GM21619 (cell line): Measurements from ENCODE around the gene AP2B1.
"Not testable (repeated sequence)": the region's sequence is repeated elsewhere in the genome, so short reads cannot be mapped to it uniquely, and the experiment has no call there.

Experiments
- ATAC-seq: cut with Tn5 transposase; IDR thresholded peaks from one replicate; pipeline ENCODE4 v1.9.1; 2021; ENCODE audit not compliant: unreplicated experiment

The AP2B1 gene

GRCh38 chr17:35694906-35695305 lies 107.8 kb downstream of the AP2B1 start:
- ATAC-seq: no peak

GRCh38 chr17:35695613-35696012 lies 108.5 kb downstream of the AP2B1 start:
- no peak for ATAC-seq

GRCh38 chr17:35698800-35699199 lies 111.7 kb downstream of the AP2B1 start:
- ATAC-seq: no peak

- ATAC-seq: no peak
Measured at GRCh38 chr17:35700150-35700549, 113.0 kb downstream of the AP2B1 start.

- no peak for ATAC-seq
Measured at GRCh38 chr17:35701491-35701890, 114.4 kb downstream of the AP2B1 start.

- ATAC-seq: not testable (repeated sequence)
Measured at GRCh38 chr17:35703308-35703707, 116.2 kb downstream of the AP2B1 start.

GRCh38 chr17:35705230-35705629 lies 118.1 kb downstream of the AP2B1 start:
- no peak for ATAC-seq

GRCh38 chr17:35705705-35706104 lies 118.6 kb downstream of the AP2B1 start:
- no peak for ATAC-seq

GRCh38 chr17:35708149-35708548 lies 121.0 kb downstream of the AP2B1 start:
- ATAC-seq: no peak

- no peak for ATAC-seq
Measured at GRCh38 chr17:35708951-35709350, 121.8 kb downstream of the AP2B1 start.

- ATAC-seq: no peak
Measured at GRCh38 chr17:35709874-35710273, 122.8 kb downstream of the AP2B1 start.

- no peak for ATAC-seq
Measured at GRCh38 chr17:35710950-35711349, 123.8 kb downstream of the AP2B1 start.

GRCh38 chr17:35713069-35713728 lies 126.1 kb downstream of the AP2B1 start:
- no peak for ATAC-seq

GRCh38 chr17:35714988-35715387 lies 127.9 kb downstream of the AP2B1 start:
- no peak for ATAC-seq

- no peak for ATAC-seq
Measured at GRCh38 chr17:35715416-35715815, 128.3 kb downstream of the AP2B1 start.

- no peak for ATAC-seq
Measured at GRCh38 chr17:35716173-35716572, 129.1 kb downstream of the AP2B1 start.

- no peak for ATAC-seq
Measured at GRCh38 chr17:35716897-35717465, 129.9 kb downstream of the AP2B1 start.

GRCh38 chr17:35717475-35717874 lies 130.4 kb downstream of the AP2B1 start:
- ATAC-seq: no peak

- no peak for ATAC-seq
Measured at GRCh38 chr17:35723735-35724134, 136.6 kb downstream of the AP2B1 start.

GRCh38 chr17:35725058-35725457 lies 137.9 kb downstream of the AP2B1 start:
- no peak for ATAC-seq

- ATAC-seq: no peak
Measured at GRCh38 chr17:35725802-35726126, 138.6 kb downstream of the AP2B1 start.

- ATAC-seq: no peak
Measured at GRCh38 chr17:35726127-35726952, 139.2 kb downstream of the AP2B1 start.
